Measurements from ENCODE around the gene EFNA2. TPM values are rescaled to one million over a fixed set of nuclear protein-coding genes. Genes with fewer than 3 reads are reported as not detected.

The EFNA2 gene
- total and polyA plus RNA-seq, 2 of the 4 experiments (the other 2 are of a cell fraction), result not detected

GRCh38 chr19:1308718-1309117 is 23.0 kb downstream of the EFNA2 start:
- H2BK120ac ChIP-seq (ENCODE audit: low read depth, low read length), result no peak overlapping the region
- dilution Hi-C loops (cut with HindIII; ENCODE audit: low sequenced_read_pairs, unreplicated experiment), result no loop called here
- no peak overlapping the region for H3K4me3 ChIP-seq (ENCODE audit: insufficient read depth, low read depth, low read length)
- H3K56ac ChIP-seq (ENCODE audit: extremely low read depth, insufficient read depth, low read length), result no peak overlapping the region
- no peak overlapping the region for H3K18ac ChIP-seq (ENCODE audit: low read depth, low read length)
- intact Hi-C loops (cut with micrococcal nuclease), result no loop called here
- no peak overlapping the region for H4K8ac ChIP-seq (ENCODE audit: low read depth in 2 of 2, low read length in 2 of 2)
- no TSS peak for BruUV-seq (replicated peaks)
- H3K23ac ChIP-seq (ENCODE audit: low read depth, low read length), result no peak overlapping the region
- no peak overlapping the region for H4K5ac ChIP-seq (ENCODE audit: low read depth, low read length)
- no CpG with 5 or more reads among the region's 11 CpGs for WGBS, 2 experiments (ENCODE audit: extremely low coverage in 2 of 2, insufficient read length in 1 of 2)
- H2AFZ ChIP-seq (replicated peaks; ENCODE audit: low read length, poor library complexity), result no peak overlapping the region
- no peak overlapping the region for H2AK5ac ChIP-seq (ENCODE audit: low read depth, low read length)
- H3K79me1 ChIP-seq (ENCODE audit: low read depth in 1 of 2, low read length in 2 of 2), result no peaks in the 10 kb centered on the region
- H3K4ac ChIP-seq (ENCODE audit: low read depth, low read length), result no peak overlapping the region
- H2BK20ac ChIP-seq (ENCODE audit: low read depth, low read length), result no peak overlapping the region
- ATAC-seq (ENCODE audit: low read depth) (no peak), DNase-seq (no peak)
- no peak overlapping the region for H3K4me2 ChIP-seq (ENCODE audit: low read depth, low read length)
- no peak overlapping the region for H2BK5ac ChIP-seq (ENCODE audit: low read depth, low read length, poor library complexity, severe bottlenecking)
- peaks cover 2% of the 10 kb centered on the region; the same call in 1 of the 2 replicates for H3K27me3 ChIP-seq (ENCODE audit: control insufficient read depth, insufficient read depth, low read length)
- no peaks in the 10 kb centered on the region for H3K4me1 ChIP-seq (ENCODE audit: control insufficient read depth, insufficient read depth, low read length)
- H2AK9ac ChIP-seq (replicated peaks; ENCODE audit: low read depth, low read length, poor library complexity), result no peak overlapping the region
- H3K27ac ChIP-seq (ENCODE audit: insufficient read depth, low read length), result no peak overlapping the region
- H3K9ac ChIP-seq (ENCODE audit: low read depth, low read length), result no peak overlapping the region
- CTCF ChIA-PET, result no interaction called here
- no peaks in the 10 kb centered on the region for H3K9me3 ChIP-seq (ENCODE audit: control insufficient read depth, insufficient read depth, low read length)
- H4K20me1 ChIP-seq (ENCODE audit: insufficient read depth, low read length), result no peaks in the 10 kb centered on the region; the same call in 1 of the 2 replicates
- H3K14ac ChIP-seq (replicated peaks; ENCODE audit: low read depth, low read length), result no peak overlapping the region
- no peaks in the 10 kb centered on the region for H3K9me1 ChIP-seq (ENCODE audit: insufficient read depth, low read length)
- H4K91ac ChIP-seq (ENCODE audit: insufficient read depth, low read depth, low read length), result no peak overlapping the region
- no peak overlapping the region for H2BK15ac ChIP-seq (ENCODE audit: low read depth, low read length)
- TF ChIP-seq, protein P1, sequence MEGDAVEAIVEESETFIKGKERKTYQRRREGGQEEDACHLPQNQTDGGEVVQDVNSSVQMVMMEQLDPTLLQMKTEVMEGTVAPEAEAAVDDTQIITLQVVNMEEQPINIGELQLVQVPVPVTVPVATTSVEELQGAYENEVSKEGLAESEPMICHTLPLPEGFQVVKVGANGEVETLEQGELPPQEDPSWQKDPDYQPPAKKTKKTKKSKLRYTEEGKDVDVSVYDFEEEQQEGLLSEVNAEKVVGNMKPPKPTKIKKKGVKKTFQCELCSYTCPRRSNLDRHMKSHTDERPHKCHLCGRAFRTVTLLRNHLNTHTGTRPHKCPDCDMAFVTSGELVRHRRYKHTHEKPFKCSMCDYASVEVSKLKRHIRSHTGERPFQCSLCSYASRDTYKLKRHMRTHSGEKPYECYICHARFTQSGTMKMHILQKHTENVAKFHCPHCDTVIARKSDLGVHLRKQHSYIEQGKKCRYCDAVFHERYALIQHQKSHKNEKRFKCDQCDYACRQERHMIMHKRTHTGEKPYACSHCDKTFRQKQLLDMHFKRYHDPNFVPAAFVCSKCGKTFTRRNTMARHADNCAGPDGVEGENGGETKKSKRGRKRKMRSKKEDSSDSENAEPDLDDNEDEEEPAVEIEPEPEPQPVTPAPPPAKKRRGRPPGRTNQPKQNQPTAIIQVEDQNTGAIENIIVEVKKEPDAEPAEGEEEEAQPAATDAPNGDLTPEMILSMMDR (conservative IDR thresholded peaks at IDR 0.05; ENCODE audit: low read depth, low read length), result no peak
- no peak for TF ChIP-seq SMC3 (IDR thresholded peaks at IDR 0.05; ENCODE audit: low read depth, low read length)
- no peak for TF ChIP-seq USF2 (IDR thresholded peaks at IDR 0.05; ENCODE audit: low read depth, low read length)
- no peak for TF ChIP-seq POLR2A (IDR thresholded peaks at IDR 0.05; ENCODE audit: low read depth, low read length)
- no peak for TF ChIP-seq MAZ (IDR thresholded peaks at IDR 0.05; ENCODE audit: borderline replicate concordance, low read depth, low read length)
- TF ChIP-seq NFE2L2 (IDR thresholded peaks at IDR 0.05; ENCODE audit: low read depth, low read length), result no peak
- no peak for TF ChIP-seq CHD1 (IDR thresholded peaks at IDR 0.05; ENCODE audit: low read depth, low read length)
- no peak for TF ChIP-seq RFX5 (IDR thresholded peaks at IDR 0.05; ENCODE audit: low read depth, low read length)
- TF ChIP-seq MAFK (IDR thresholded peaks at IDR 0.05; ENCODE audit: low read depth, low read length), result no peak
- no peaks in the 10 kb centered on the region for H3K36me3 ChIP-seq (ENCODE audit: control insufficient read depth, insufficient read depth, low read length)
- POLR2A ChIA-PET (ENCODE audit: unreplicated experiment), result interaction anchor here (0.7 kb wide), 1 partner anchor 164 kb away, joined by 8 read pairs; no protein-coding TSS in a partner anchor
- in situ Hi-C loops (cut with MboI; ENCODE audit: low sequenced_read_pairs), result no loop called here

Measured in IMR-90 (cell line).